ENCODE measurements around the gene PLSCR3. TPM values are rescaled to one million over a fixed set of nuclear protein-coding genes. Genes with fewer than 3 reads are reported as not detected.

The PLSCR3 gene
- total RNA-seq, 1 experiment from 2014 or later = 42.7 TPM

DNA sequence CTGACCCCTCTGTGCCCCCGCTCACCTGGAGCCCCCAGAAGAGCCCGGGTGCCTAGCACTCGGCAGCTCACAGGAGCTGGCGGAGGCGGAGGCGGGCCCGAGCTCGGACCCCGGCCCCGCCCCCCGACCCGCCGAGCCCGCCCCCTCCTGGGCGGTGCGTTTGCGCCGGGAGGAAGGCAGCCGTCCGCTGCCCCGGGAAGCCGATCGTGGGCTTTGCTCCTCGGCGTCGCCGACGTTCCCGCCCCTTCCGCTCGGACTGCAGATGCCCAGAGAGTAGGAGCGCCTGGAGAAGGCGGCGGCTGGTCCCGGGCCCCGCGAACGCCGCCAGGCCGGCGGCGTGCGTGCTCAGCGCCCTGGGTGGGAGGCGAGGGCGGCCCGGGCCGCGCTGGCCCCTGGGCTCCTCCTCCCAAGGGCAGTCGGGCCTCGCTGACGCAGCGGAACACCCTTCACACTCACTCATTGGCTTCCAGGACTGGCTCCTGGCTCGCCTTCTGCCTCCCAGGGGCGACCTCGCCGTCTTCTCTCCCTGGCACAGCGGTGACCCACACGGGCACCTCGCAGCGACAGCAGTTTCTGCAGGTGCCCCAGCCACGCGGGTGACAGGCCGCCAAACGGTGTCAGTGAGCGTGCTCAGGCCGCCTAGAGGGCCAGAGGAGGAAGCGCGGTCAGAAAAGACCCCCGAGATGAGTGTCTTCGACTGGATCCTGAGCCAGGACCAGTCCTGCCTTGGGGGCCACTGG, at the start of gene PLSCR3 (continued):
- TF ChIP-seq, protein P1, sequence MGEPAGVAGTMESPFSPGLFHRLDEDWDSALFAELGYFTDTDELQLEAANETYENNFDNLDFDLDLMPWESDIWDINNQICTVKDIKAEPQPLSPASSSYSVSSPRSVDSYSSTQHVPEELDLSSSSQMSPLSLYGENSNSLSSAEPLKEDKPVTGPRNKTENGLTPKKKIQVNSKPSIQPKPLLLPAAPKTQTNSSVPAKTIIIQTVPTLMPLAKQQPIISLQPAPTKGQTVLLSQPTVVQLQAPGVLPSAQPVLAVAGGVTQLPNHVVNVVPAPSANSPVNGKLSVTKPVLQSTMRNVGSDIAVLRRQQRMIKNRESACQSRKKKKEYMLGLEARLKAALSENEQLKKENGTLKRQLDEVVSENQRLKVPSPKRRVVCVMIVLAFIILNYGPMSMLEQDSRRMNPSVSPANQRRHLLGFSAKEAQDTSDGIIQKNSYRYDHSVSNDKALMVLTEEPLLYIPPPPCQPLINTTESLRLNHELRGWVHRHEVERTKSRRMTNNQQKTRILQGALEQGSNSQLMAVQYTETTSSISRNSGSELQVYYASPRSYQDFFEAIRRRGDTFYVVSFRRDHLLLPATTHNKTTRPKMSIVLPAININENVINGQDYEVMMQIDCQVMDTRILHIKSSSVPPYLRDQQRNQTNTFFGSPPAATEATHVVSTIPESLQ (CRISPR knock-in tag; IDR thresholded peaks at IDR 0.05) = no peak
- TF ChIP-seq ZNF671 (CRISPR knock-in tag; IDR thresholded peaks at IDR 0.05) = no peak
- TF ChIP-seq, protein P2, sequence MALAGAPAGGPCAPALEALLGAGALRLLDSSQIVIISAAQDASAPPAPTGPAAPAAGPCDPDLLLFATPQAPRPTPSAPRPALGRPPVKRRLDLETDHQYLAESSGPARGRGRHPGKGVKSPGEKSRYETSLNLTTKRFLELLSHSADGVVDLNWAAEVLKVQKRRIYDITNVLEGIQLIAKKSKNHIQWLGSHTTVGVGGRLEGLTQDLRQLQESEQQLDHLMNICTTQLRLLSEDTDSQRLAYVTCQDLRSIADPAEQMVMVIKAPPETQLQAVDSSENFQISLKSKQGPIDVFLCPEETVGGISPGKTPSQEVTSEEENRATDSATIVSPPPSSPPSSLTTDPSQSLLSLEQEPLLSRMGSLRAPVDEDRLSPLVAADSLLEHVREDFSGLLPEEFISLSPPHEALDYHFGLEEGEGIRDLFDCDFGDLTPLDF (CRISPR knock-in tag; IDR thresholded peaks at IDR 0.05) = no peak
- TF ChIP-seq, protein P3, sequence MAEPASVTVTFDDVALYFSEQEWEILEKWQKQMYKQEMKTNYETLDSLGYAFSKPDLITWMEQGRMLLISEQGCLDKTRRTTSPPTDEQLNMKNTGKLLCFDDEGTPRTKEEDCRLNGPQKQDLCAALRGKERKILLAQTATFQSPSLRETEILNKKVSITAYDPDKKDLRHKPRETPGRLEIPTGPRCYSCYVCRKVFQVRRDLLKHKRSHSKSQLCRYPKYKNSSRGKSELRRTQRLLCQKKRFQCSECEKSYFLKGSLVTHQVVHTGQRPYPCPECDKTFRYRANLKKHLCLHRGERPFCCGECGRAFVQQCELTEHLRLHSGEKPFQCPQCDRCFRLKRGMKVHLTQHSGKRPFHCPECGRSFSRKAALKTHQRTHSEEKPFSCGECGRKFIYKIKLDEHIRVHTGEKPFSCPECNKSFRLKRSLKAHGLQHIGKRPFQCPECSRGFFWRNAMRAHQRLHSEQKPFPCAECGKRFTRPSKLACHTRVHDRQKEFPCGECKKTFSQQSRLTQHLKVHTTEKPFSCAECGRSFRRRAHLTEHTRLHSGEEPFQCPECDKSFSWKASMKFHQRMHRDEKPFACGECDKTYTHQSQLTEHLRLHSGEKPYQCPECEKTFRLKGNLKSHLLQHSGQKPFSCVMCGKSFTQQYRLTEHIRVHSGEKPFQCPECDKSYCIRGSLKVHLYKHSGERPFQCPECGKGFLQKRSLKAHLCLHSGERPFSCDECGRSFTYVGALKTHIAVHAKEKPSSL (CRISPR knock-in tag; conservative IDR thresholded peaks at IDR 0.05) = no peak
- peak; percentile 59 for TF ChIP-seq FOXP1 (CRISPR knock-in tag; IDR thresholded peaks at IDR 0.05; ENCODE audit: borderline replicate concordance)
- TF ChIP-seq FOXP4 (CRISPR knock-in tag; IDR thresholded peaks at IDR 0.05) = peak; percentile 11; the same call in 1 of the 2 replicates
- no peak for TF ChIP-seq FOXK1 (CRISPR knock-in tag; IDR thresholded peaks at IDR 0.05)
- TF ChIP-seq TCF7 (CRISPR knock-in tag; IDR thresholded peaks at IDR 0.05; ENCODE audit: low read depth) = no peak
- TF ChIP-seq, protein P4, sequence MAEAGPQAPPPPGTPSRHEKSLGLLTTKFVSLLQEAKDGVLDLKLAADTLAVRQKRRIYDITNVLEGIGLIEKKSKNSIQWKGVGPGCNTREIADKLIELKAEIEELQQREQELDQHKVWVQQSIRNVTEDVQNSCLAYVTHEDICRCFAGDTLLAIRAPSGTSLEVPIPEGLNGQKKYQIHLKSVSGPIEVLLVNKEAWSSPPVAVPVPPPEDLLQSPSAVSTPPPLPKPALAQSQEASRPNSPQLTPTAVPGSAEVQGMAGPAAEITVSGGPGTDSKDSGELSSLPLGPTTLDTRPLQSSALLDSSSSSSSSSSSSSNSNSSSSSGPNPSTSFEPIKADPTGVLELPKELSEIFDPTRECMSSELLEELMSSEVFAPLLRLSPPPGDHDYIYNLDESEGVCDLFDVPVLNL (CRISPR knock-in tag; IDR thresholded peaks at IDR 0.05; ENCODE audit: borderline replicate concordance, low read depth) = no peak

DNA sequence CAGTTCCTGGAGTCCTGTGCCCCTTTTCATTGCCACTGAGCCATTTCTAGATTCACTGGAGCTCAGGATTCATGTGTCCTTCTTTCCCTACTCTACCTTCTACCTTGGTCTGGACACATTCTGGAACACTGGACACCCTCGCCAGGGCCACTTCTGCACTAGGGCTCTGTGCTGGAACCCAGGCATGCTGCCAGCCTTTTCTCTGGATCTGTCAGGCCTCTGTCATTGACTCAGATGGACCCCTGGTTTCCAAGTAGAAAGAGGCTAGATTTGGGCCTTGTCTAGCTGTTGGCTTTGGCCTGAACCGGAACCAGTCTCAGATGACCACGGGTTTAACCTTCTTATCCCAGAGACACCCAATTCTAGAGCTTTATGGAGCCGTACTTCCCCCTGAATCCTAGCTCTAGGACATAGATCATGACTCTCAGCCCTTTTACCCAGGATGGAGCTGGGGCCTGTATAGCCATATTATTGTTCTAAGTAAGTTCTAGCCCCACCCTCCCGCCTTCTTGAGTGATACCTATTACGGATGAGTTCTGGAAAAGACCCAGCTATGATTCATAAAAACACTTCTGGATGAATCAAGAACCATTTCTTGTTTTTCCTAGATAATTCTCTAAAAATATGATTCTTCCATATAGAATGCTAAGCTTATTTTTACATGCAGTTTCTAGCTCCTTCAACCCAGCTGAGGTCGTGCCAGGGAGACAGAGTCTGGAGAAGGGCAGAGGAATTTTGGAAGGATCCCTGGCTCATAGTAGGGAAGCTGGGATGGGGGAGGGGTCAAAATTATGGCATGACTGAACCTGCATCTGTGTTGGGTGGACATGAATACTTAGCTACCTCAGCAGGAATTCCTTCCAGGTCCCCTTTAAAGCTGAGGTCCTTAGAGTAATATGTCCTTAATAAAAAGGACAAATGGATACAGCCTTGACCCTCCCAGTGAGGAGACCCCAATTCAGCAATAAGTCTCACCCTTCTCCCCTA, 49.5 kb upstream of the PLSCR3 start:
- ATAC-seq = no peak
- no peak overlapping the region for H3K27ac Mint-ChIP-seq
- no peaks in the 10 kb centered on the region for H3K9me3 Mint-ChIP-seq
- peaks cover 42% of the 10 kb centered on the region for H3K27me3 Mint-ChIP-seq (ENCODE audit: low read depth)
- POLR2A ChIA-PET = interaction anchor here (0.8 to 1.9 kb wide), 2 partner anchors 8 to 35 kb away, joined by 4 to 24 read pairs; partner anchors contain the start of gene TMEM102
- peak overlapping the region; percentile 87 for H3K4me3 Mint-ChIP-seq
- no peak for DNase-seq (ENCODE audit: low spot score)
- H3K4me1 Mint-ChIP-seq = peaks cover 37% of the 10 kb centered on the region
- CTCF ChIA-PET = interaction anchor here (0.5 to 2.9 kb wide), 10 partner anchors 8 to 188 kb away, joined by 3 to 12 read pairs (median 3); partner anchors contain the start of genes PLSCR3, TMEM256 and TMEM95
- peaks cover 9% of the 10 kb centered on the region; the same call in 1 of the 2 replicates for H3K36me3 Mint-ChIP-seq
- TF ChIP-seq MYBL2 (CRISPR knock-in tag; IDR thresholded peaks at IDR 0.05) (no peak), ZNF263 (CRISPR knock-in tag; IDR thresholded peaks at IDR 0.05; ENCODE audit: low read depth) (no peak), NFATC4 (CRISPR knock-in tag; IDR thresholded peaks at IDR 0.05) (no peak), USF1 (CRISPR knock-in tag; IDR thresholded peaks at IDR 0.05) (no peak), CREM (CRISPR knock-in tag; IDR thresholded peaks at IDR 0.05) (no peak), NR3C1 (CRISPR knock-in tag; conservative IDR thresholded peaks at IDR 0.05; ENCODE audit: low read depth) (no peak)
- TF ChIP-seq, protein P5, sequence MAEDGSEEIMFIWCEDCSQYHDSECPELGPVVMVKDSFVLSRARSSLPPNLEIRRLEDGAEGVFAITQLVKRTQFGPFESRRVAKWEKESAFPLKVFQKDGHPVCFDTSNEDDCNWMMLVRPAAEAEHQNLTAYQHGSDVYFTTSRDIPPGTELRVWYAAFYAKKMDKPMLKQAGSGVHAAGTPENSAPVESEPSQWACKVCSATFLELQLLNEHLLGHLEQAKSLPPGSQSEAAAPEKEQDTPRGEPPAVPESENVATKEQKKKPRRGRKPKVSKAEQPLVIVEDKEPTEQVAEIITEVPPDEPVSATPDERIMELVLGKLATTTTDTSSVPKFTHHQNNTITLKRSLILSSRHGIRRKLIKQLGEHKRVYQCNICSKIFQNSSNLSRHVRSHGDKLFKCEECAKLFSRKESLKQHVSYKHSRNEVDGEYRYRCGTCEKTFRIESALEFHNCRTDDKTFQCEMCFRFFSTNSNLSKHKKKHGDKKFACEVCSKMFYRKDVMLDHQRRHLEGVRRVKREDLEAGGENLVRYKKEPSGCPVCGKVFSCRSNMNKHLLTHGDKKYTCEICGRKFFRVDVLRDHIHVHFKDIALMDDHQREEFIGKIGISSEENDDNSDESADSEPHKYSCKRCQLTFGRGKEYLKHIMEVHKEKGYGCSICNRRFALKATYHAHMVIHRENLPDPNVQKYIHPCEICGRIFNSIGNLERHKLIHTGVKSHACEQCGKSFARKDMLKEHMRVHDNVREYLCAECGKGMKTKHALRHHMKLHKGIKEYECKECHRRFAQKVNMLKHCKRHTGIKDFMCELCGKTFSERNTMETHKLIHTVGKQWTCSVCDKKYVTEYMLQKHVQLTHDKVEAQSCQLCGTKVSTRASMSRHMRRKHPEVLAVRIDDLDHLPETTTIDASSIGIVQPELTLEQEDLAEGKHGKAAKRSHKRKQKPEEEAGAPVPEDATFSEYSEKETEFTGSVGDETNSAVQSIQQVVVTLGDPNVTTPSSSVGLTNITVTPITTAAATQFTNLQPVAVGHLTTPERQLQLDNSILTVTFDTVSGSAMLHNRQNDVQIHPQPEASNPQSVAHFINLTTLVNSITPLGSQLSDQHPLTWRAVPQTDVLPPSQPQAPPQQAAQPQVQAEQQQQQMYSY (CRISPR knock-in tag; IDR thresholded peaks at IDR 0.05) = no peak
- TF ChIP-seq, protein P6, sequence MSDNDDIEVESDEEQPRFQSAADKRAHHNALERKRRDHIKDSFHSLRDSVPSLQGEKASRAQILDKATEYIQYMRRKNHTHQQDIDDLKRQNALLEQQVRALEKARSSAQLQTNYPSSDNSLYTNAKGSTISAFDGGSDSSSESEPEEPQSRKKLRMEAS (CRISPR knock-in tag; IDR thresholded peaks at IDR 0.05) = no peak
- TF ChIP-seq, protein P7, sequence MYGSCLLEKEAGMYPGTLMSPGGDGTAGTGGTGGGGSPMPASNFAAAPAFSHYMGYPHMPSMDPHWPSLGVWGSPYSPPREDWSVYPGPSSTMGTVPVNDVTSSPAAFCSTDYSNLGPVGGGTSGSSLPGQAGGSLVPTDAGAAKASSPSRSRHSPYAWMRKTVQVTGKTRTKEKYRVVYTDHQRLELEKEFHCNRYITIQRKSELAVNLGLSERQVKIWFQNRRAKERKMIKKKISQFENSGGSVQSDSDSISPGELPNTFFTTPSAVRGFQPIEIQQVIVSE (CRISPR knock-in tag; IDR thresholded peaks at IDR 0.05; ENCODE audit: borderline replicate concordance) = no peak

All from WTC11 (cell line).